Kidney (tissue), 14 donors: ENCODE data around the gene AP1S3. TPM values are rescaled to one million over a fixed set of nuclear protein-coding genes. Genes with fewer than 3 reads are reported as not detected.

ENCODE experiments used
- DNase-seq, 5 donors: peaks; one replicate each; pipeline ENCODE4 v3.0.0-alpha.2; 2013 to 2020
- FAIRE-seq: peaks from 2 replicates; lab custom pipeline; 2012; peaks lifted over from hg19 to GRCh38; lab: Jason Lieb, UNC
- H3K27ac ChIP-seq, 2 donors: one replicate each; pipeline ENCODE4 v1.7.0; 2013; ENCODE audit warnings: low read depth in 2 of 2, low read length in 2 of 2, inconsistent platforms in 1 of 2
- H3K27me3 ChIP-seq: one replicate; pipeline ENCODE4 v1.7.1; 2013; ENCODE audit warnings: low read length, inconsistent platforms; ENCODE audit not compliant: control insufficient read depth, insufficient read depth
- H3K36me3 ChIP-seq, 3 donors: one replicate each; pipeline versions ENCODE4 v1.7.0 to v1.7.1; 2013; ENCODE audit warnings: low read length in 3 of 3, control low read depth in 1 of 3, inconsistent platforms in 1 of 3; ENCODE audit not compliant: insufficient read depth in 3 of 3, control insufficient read depth in 2 of 3
- H3K4me1 ChIP-seq, 3 donors: one replicate each; pipeline versions ENCODE4 v1.7.0 to v1.7.1; 2013; ENCODE audit warnings: low read length in 3 of 3, inconsistent platforms in 1 of 3, low read depth in 1 of 3; ENCODE audit not compliant: control insufficient read depth in 2 of 3, insufficient read depth in 2 of 3
- H3K4me3 ChIP-seq, 3 donors: one replicate each; pipeline versions ENCODE4 v1.7.0 to v1.8.1; 2013; ENCODE audit warnings: low read length in 3 of 3, control low read depth in 1 of 3, inconsistent platforms in 1 of 3
- H3K9ac ChIP-seq, 3 donors: one replicate each; pipeline versions ENCODE4 v1.7.0 to v1.7.1; 2013; ENCODE audit warnings: low read length in 3 of 3, control low read depth in 1 of 3, inconsistent platforms in 1 of 3
- H3K9me3 ChIP-seq, 3 donors: one replicate each; pipeline versions ENCODE4 v1.7.0 to v1.7.1; 2013; ENCODE audit warnings: low read length in 3 of 3, control low read depth in 1 of 3, inconsistent platforms in 1 of 3; ENCODE audit not compliant: control insufficient read depth in 2 of 3, insufficient read depth in 1 of 3
- intact Hi-C: fragments of 100-400 bp; cut with DNase I; formaldehyde crosslinking; loops from one replicate; pipeline ENCODE4 v1.11.1; 2022
- polyA plus RNA-seq: library from polyadenylated mRNA; stranded (reverse); fragments of 350-450 nt; fragmentation: Illumina TruSeq; extraction: RNeasy Lipid Tissue Mini Kit (QIAGEN cat#74804); gene quantifications from one replicate; pipeline ENCODE4 v1.2.3, GENCODE V29; 2014; ENCODE audit warnings: low read depth, low replicate concordance; ENCODE audit not compliant: insufficient read depth
- total RNA-seq: library from RNA; stranded (reverse); fragmentation: NEBNext Ultra II Directional; extraction: Animal tissue kit (Norgen Biotek cat#: 25700); gene quantifications from one replicate; pipeline ENCODE4 v1.2.1, GENCODE V29; 2021
- TF ChIP-seq, protein P1 (sequence below): IDR thresholded peaks from 3 replicates; pipeline ENCODE4 v1.5.1; 2012; ENCODE audit warnings: mild to moderate bottlenecking, moderate library complexity, borderline replicate concordance; ENCODE audit not compliant: insufficient read depth; ENCODE audit errors: extremely low read depth
- donor health status: control.
- donor health status: control.
- donor health status: control.
- donor health status: control.
- donor health status: control.
- donor health status: DM: yes; HTN: yes; CAD: no.
- donor health status: Normal renal cell carcinoma (clear cell type).

The AP1S3 gene
- total and polyA plus RNA-seq, 2 donors from 2014 or later: 2.5 to 85.3 TPM

DNA sequence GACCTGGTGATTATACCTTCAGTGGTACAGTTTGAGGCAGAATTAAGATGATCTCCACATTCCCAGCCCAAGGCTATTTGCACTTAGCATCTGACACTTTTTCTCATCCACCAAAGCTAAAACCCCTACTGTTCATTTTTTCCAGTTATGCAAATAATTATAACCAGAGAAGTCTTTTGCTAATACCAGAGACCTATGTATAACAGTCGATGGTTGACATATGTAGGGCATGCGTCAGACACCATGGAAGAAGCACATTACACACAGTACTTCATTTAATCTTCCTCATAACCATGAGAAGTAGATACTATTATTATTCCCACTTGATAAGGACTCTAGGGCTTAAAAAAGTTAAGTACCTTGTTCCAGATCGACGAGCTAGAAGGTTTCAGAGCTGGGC lies 36.5 kb downstream of the AP1S3 start:
- Histone ChIP-seq H3K4me3 (no peak overlapping the region), H3K27ac (no peak overlapping the region), H3K9me3 (no peaks in the 10 kb centered on the region), H3K36me3 (no peaks in the 10 kb centered on the region), H3K9ac (no peak overlapping the region), H3K27me3 (no peaks in the 10 kb centered on the region), H3K4me1 (no peaks in the 10 kb centered on the region)
- DNase-seq: no peak
- TF ChIP-seq, protein P1, sequence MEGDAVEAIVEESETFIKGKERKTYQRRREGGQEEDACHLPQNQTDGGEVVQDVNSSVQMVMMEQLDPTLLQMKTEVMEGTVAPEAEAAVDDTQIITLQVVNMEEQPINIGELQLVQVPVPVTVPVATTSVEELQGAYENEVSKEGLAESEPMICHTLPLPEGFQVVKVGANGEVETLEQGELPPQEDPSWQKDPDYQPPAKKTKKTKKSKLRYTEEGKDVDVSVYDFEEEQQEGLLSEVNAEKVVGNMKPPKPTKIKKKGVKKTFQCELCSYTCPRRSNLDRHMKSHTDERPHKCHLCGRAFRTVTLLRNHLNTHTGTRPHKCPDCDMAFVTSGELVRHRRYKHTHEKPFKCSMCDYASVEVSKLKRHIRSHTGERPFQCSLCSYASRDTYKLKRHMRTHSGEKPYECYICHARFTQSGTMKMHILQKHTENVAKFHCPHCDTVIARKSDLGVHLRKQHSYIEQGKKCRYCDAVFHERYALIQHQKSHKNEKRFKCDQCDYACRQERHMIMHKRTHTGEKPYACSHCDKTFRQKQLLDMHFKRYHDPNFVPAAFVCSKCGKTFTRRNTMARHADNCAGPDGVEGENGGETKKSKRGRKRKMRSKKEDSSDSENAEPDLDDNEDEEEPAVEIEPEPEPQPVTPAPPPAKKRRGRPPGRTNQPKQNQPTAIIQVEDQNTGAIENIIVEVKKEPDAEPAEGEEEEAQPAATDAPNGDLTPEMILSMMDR: no peak
- intact Hi-C loops: no loop called here
- FAIRE-seq: no peak

DNA sequence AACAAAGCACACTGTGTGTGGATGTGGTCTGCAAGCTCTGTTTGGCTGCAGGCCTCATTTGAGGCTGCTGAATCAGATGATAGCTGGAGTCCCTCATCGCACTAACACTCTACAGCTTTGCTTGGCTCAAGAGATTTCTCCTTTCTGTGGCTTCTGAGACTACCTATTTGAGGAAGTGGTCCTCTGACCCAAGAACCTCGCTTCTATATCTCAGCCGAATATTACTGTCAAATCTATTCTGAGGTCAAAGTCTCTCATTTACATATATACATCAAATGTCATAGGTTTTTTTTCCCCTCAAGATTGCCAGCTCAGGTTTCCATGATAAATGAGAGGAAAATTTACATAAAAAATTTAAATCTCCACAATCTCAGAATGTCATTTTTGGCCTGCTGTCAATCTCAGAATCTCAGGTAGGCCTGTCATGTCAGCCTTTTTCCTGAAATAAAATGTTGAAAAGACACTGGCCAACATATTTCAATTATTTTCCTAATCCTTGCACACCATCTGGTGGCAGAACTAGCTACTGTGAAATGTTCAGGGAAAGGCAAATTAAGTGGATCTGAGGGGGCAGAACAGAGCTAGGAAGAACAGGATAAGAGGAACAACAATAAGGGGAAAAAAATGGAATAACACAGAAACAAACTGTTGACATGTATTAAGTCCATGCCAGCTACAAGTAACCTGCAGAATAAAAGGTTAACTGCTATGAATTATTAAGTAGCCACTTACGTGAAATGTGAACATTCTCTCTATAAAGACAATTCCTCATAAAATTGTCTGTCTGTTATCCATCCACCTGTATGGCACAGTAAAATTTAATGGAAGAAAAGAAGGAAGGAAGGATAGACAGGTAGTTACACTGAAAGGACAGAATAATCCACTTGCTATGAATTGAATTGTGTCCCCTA lies 39.3 kb downstream of the AP1S3 start:
- DNase-seq: peak in 2 of 5 donors; percentile 77 to 82
- Histone ChIP-seq H3K27ac (no peak overlapping the region), H3K4me1 (no peaks in the 10 kb centered on the region), H3K36me3 (no peaks in the 10 kb centered on the region), H3K4me3 (no peak overlapping the region), H3K9me3 (no peaks in the 10 kb centered on the region), H3K9ac (no peak overlapping the region), H3K27me3 (no peaks in the 10 kb centered on the region)
- peak; percentile 15 for FAIRE-seq
- TF ChIP-seq, protein P1: peak; percentile 70
- intact Hi-C loops: loop anchor here (10.0 kb wide), 1 partner anchor 823 kb away; no protein-coding TSS in a partner anchor

DNA sequence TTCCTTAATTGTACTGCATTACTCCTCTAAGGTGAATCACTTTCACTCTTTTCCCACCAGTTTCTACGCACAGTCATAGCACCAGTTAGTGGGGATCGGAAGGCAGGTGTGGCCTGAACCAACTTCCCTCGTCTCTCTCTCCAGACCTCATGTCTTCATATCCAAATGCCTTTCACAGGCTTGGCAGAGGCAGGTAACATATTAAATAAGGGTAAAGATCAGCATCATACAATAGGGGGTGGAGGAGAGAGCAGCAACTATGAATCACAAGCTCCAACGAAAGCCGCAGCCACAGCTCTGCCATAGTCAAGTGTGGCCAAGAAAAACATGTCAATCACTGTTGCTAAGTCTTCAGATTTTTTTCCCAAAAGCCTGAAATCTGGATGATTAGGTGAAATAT lies 40.3 kb downstream of the AP1S3 start:
- TF ChIP-seq, protein P1: no peak
- Histone ChIP-seq H3K9ac (no peak overlapping the region), H3K4me3 (no peak overlapping the region), H3K36me3 (no peaks in the 10 kb centered on the region), H3K9me3 (no peaks in the 10 kb centered on the region), H3K4me1 (no peaks in the 10 kb centered on the region), H3K27ac (no peak overlapping the region), H3K27me3 (no peaks in the 10 kb centered on the region)
- FAIRE-seq (no peak), DNase-seq (no peak)
- intact Hi-C loops: loop anchor here (10.0 kb wide), 1 partner anchor 822 kb away; no protein-coding TSS in a partner anchor
